Prostate gland (tissue), 2 donors: ENCODE data around the gene PLOD2. TPM values are rescaled to one million over a fixed set of nuclear protein-coding genes. Genes with fewer than 3 reads are reported as not detected.

Source experiments
- DNase-seq: peaks from one replicate; pipeline ENCODE4 v3.0.0-alpha.2; 2019; ENCODE audit warnings: low spot score
- H3K27ac ChIP-seq, 2 donors: fragments of 200-600 bp; sonication (generic); 2 replicates each; pipeline ENCODE4 v1.5.1; 2017 to 2019
- H3K27me3 ChIP-seq: fragments of 200-600 bp; sonication (generic); replicated peaks from 2 replicates; pipeline ENCODE4 v1.5.1; 2019; ENCODE audit not compliant: insufficient read depth
- H3K36me3 ChIP-seq, 2 donors: fragments of 200-600 bp; sonication (generic); 1 replicate in 1 of 2; 2 replicates in 1 of 2; pipeline versions ENCODE4 v1.5.1 to v1.8.1; 2017 to 2019
- H3K4me1 ChIP-seq: fragments of 200-600 bp; sonication (generic); replicated peaks from 2 replicates; pipeline ENCODE4 v1.5.1; 2019
- H3K4me3 ChIP-seq, 2 donors: fragments of 200-600 bp; sonication (generic); 2 replicates each; pipeline ENCODE4 v1.5.1; 2017 to 2019
- H3K9me3 ChIP-seq: fragments of 200-600 bp; sonication (generic); 2 replicates; pipeline ENCODE4 v1.5.1; 2017
- POLR2A ChIP-seq: fragments of 450-650 bp; IDR thresholded peaks from one replicate; pipeline ENCODE4 v1.6.1; 2016; ENCODE audit warnings: antibody characterized with exemption, mild to moderate bottlenecking
- POLR2AphosphoS5 ChIP-seq: sonication (generic); formaldehyde crosslinking; IDR thresholded peaks from one replicate; pipeline ENCODE4 v1.6.1; 2017; ENCODE audit warnings: antibody characterized with exemption
- WGBS: methylation state at CpG from one replicate; pipeline ENCODE4 v1.1.5; 2018; 5-methylcytosine and 5-hydroxymethylcytosine counted together
- intact Hi-C: fragments of 100-400 bp; cut with DNase I; formaldehyde crosslinking; loops from one replicate; pipeline ENCODE4 v1.14.2; 2022
- total RNA-seq, 2 donors: library from RNA; depleted of rRNA; stranded (reverse); fragments of >200 nt; gene quantifications; one replicate each; pipeline ENCODE4 v1.1.0, GENCODE V29; 2016
- TF ChIP-seq, protein P1 (sequence below), 4 experiments: fragments of 200-600 bp in 2 of 4; fragments of 450-650 bp in 2 of 4; sonication (generic) in 2 of 4; IDR thresholded peaks; 1 replicate in 3 of 4; 2 replicates in 1 of 4; pipeline ENCODE4 v1.5.1; 2016 to 2019; ENCODE audit warnings: antibody characterized with exemption in 4 of 4, mild to moderate bottlenecking in 2 of 4, moderate library complexity in 2 of 4

The PLOD2 gene
- total RNA-seq, 2 donors from 2014 or later: 10.7 to 14.6 TPM

DNA sequence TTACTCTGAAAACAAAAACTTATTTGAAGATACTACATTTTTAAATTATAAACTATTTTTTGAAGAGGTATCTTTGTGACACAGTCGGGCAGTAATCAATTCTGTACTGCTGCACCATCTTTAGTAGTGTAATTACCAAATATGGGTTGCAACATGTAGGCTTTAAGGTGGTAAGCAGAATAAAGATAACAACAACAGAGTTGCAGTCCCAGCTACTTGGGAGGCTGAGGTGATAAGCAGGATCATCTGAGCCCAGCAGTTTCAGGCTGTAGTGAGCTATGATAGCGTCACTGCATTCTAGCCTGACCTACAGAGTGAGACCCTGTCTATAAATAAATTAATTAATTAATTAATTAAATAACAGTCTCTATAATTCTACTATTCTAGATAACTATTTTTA, 6.0 kb downstream of the PLOD2 start:
- Histone ChIP-seq H3K27ac (no peak overlapping the region), H3K4me3 (no peak overlapping the region), H3K36me3 (no peaks in the 10 kb centered on the region), H3K9me3 (no peaks in the 10 kb centered on the region), H3K27me3 (no peaks in the 10 kb centered on the region), H3K4me1 (no peaks in the 10 kb centered on the region)
- TF ChIP-seq POLR2A (no peak), POLR2AphosphoS5 (no peak)
- TF ChIP-seq, protein P1, sequence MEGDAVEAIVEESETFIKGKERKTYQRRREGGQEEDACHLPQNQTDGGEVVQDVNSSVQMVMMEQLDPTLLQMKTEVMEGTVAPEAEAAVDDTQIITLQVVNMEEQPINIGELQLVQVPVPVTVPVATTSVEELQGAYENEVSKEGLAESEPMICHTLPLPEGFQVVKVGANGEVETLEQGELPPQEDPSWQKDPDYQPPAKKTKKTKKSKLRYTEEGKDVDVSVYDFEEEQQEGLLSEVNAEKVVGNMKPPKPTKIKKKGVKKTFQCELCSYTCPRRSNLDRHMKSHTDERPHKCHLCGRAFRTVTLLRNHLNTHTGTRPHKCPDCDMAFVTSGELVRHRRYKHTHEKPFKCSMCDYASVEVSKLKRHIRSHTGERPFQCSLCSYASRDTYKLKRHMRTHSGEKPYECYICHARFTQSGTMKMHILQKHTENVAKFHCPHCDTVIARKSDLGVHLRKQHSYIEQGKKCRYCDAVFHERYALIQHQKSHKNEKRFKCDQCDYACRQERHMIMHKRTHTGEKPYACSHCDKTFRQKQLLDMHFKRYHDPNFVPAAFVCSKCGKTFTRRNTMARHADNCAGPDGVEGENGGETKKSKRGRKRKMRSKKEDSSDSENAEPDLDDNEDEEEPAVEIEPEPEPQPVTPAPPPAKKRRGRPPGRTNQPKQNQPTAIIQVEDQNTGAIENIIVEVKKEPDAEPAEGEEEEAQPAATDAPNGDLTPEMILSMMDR (IDR thresholded peaks at IDR 0.05): no peak
- no peak for DNase-seq
- WGBS: 60% methylated on average over 2 of the region's 2 CpGs
- intact Hi-C loops: no loop called here

DNA sequence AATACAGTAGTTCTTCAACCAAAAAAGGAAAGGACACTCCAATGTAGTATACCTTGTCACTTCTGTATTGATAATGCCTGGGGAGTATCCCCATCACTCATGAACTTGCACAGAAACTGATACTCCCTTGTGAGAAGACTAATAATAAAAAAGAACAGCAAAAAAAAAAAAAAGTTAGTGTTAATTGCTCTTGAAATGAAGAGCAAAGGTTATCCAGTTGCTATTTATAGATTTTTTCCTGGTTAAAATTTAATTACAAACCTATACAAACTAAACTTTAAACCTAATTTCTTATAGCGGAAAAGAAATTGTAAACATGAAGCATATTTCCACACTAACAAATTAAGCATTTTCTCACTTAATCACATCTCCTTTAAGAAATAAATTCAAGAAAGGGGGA, 6.7 kb downstream of the PLOD2 start:
- no peaks in the 10 kb centered on the region for H3K4me1 ChIP-seq
- H3K27ac ChIP-seq: no peak overlapping the region
- H3K36me3 ChIP-seq: no peaks in the 10 kb centered on the region
- 97% methylated on average over 1 of the region's 1 CpG for WGBS
- H3K27me3 ChIP-seq: no peaks in the 10 kb centered on the region
- H3K9me3 ChIP-seq: no peaks in the 10 kb centered on the region
- intact Hi-C loops: no loop called here
- DNase-seq: no peak
- H3K4me3 ChIP-seq: no peak overlapping the region
- TF ChIP-seq, protein P1 (IDR thresholded peaks at IDR 0.05): no peak
- TF ChIP-seq POLR2AphosphoS5 (no peak), POLR2A (no peak)

DNA sequence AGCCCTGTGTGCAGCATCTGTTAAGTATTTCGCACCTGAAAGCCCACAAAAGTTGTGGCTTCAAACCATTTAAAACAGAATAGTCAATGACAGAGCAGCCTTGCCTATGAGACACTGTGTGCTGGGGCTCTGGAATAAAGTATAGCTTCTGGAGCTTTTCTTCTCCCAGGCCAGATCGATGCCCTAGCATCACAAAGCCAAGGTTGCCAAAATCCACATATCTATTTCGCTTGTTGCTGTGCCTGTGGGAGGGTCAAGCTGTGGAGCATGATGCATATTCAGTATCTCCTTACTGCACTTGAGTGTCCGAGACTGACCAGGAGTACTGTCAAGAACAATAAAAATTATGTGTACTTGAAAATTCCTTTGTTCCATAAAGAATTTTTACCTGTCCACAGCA, 7.6 kb downstream of the PLOD2 start:
- no peaks in the 10 kb centered on the region for H3K27me3 ChIP-seq
- no peaks in the 10 kb centered on the region for H3K9me3 ChIP-seq
- TF ChIP-seq, protein P1 (IDR thresholded peaks at IDR 0.05): no peak
- TF ChIP-seq POLR2A (no peak), POLR2AphosphoS5 (no peak)
- 85% methylated on average over 4 of the region's 4 CpGs for WGBS
- DNase-seq: no peak
- H3K4me1 ChIP-seq: no peaks in the 10 kb centered on the region
- intact Hi-C loops: no loop called here
- no peak overlapping the region for H3K27ac ChIP-seq
- no peaks in the 10 kb centered on the region for H3K36me3 ChIP-seq
- no peak overlapping the region for H3K4me3 ChIP-seq

DNA sequence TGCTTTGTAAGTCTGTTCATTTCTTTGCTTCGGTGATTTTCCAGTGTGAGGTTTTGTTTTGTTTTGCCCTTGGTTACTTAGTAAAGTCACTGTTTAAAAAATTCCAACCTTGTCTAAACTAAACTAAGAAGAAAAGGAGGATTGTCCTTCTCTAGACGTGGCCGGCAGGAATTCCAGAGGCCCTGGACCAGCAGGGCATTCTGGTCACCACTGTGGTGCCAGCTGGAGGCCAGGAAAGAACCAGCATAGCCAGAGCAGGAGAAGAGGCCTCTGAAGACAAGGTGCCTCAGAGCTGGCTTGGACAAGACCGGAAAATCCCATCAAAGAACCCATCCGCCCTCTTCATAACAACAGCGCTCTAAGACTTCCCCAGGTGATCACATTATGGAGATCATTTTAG, 8.2 kb downstream of the PLOD2 start:
- H3K36me3 ChIP-seq: no peaks in the 10 kb centered on the region
- H3K9me3 ChIP-seq: no peaks in the 10 kb centered on the region
- no peak overlapping the region for H3K4me3 ChIP-seq
- no peak overlapping the region for H3K27ac ChIP-seq
- no peaks in the 10 kb centered on the region for H3K4me1 ChIP-seq
- H3K27me3 ChIP-seq: no peaks in the 10 kb centered on the region
- WGBS: 72% methylated on average over 6 of the region's 6 CpGs
- TF ChIP-seq POLR2A (no peak), POLR2AphosphoS5 (no peak)
- TF ChIP-seq, protein P1 (IDR thresholded peaks at IDR 0.05): no peak
- no peak for DNase-seq
- intact Hi-C loops: no loop called here

DNA sequence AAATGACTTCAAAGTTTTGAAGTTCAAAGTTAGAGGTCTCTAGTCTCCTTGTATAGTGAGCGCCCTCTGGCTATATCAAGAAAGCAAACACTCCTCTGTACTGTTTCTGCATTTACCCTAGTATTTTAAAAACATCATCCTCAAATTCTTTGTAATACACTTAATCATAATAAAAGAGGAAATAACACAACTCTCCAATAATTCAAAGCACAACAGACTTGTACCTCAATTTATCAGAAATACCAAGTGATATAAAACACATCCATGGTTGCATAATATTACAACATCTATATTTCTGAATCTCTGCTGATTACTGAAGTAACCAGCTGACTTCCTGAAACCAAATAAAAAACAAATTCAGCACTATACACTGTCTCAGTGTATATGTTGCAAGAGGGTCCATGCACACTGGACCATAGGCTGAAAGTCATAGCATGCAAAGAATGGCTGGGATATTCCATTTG, 12.5 kb downstream of the PLOD2 start:
- Histone ChIP-seq H3K9me3 (no peaks in the 10 kb centered on the region), H3K4me3 (no peak overlapping the region), H3K27me3 (no peaks in the 10 kb centered on the region), H3K27ac (no peak overlapping the region), H3K4me1 (no peaks in the 10 kb centered on the region), H3K36me3 (no peaks in the 10 kb centered on the region)
- no peak for DNase-seq
- intact Hi-C loops: no loop called here
- WGBS: 89% methylated on average over 1 of the region's 1 CpG
- TF ChIP-seq POLR2A (no peak), POLR2AphosphoS5 (no peak)
- TF ChIP-seq, protein P1 (IDR thresholded peaks at IDR 0.05): no peak
